Mucosa of descending colon (tissue), 3 donors: ENCODE data around the gene SEZ6L. TPM values are rescaled to one million over a fixed set of nuclear protein-coding genes. Genes with fewer than 3 reads are reported as not detected.
"Not testable (repeated sequence)": the region's sequence is repeated elsewhere in the genome, so short reads cannot be mapped to it uniquely, and the experiment has no call there.

Experiments
- ATAC-seq: fragments of 200-7000 bp; cut with Tn5 transposase; one replicate; pipeline ENCODE4 v1.9.1; 2020; ENCODE audit warnings: mild to moderate bottlenecking, moderate library complexity
- DNase-seq, 3 donors: peaks; one replicate each; pipeline ENCODE4 v3.0.0-alpha.2; 2020
- H3K36me3 ChIP-seq: fragments of 200-600 bp; one replicate; pipeline ENCODE4 v1.8.0; 2021; ENCODE audit warnings: low read depth, mild to moderate bottlenecking
- H3K4me1 ChIP-seq: fragments of 200-600 bp; one replicate; pipeline ENCODE4 v1.8.0; 2021; ENCODE audit warnings: low read depth, mild to moderate bottlenecking
- H3K4me3 ChIP-seq: fragments of 200-600 bp; one replicate; pipeline ENCODE4 v1.8.0; 2021; ENCODE audit warnings: mild to moderate bottlenecking
- H3K9me3 ChIP-seq: fragments of 200-600 bp; one replicate; pipeline ENCODE4 v1.8.0; 2021; ENCODE audit warnings: mild to moderate bottlenecking
- CTCF ChIP-seq: fragments of 200-600 bp; IDR thresholded peaks from one replicate; pipeline ENCODE4 v1.8.0; 2022; ENCODE audit warnings: antibody characterized with exemption, mild to moderate bottlenecking
- intact Hi-C, 2 donors: fragments of 100-400 bp; cut with DNase I in 1 of 2; cut with micrococcal nuclease in 1 of 2; formaldehyde crosslinking; loops; one replicate each; pipeline versions ENCODE4 v1.11.0 to v1.11.1; 2022; cut with DNase I, micrococcal nuclease
- total RNA-seq, 3 donors: library from RNA; stranded (reverse); fragmentation: NEBNext Ultra II Directional in 2 of 3; extraction: Animal tissue kit (Norgen Biotek cat#: 25700) in 2 of 3; gene quantifications; one replicate each; pipeline versions ENCODE4 v1.2.1 to v1.2.4, GENCODE V29; 2021 to 2023
- donor health status: DM: no; HTN: no; CAD: no; lungs with moderate emphysema.
- donor health status: DM: no; HTN: no; CAD: no.
- donor health status: DM: no; HTN: yes; CAD: no.

The SEZ6L gene
- total RNA-seq, 3 donors from 2014 or later = 0.09 to 2.0 TPM; not detected in 1

DNA sequence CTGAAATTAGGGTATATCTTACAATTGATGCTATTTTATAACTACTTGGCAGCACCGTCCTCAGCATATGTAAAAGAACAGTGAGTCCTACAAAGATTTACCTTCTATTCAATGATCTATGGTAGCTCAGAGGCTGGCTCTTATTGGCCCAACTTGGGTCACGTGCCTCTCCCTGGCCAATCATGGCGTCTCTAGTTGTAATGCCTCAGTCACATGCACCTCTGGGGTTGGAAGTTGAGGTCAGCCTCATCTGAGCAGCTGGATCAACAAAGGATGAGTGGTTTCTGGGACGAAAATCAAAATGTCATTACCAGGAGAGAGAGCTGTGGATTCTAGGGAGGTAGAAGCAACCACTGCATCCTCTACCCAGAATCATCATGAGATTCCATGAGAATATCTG lies 236.9 kb downstream of the SEZ6L start:
- Histone ChIP-seq H3K36me3 (no peaks in the 10 kb centered on the region), H3K4me3 (no peak overlapping the region), H3K9me3 (no peaks in the 10 kb centered on the region), H3K4me1 (no peaks in the 10 kb centered on the region)
- ATAC-seq = no peak
- intact Hi-C loops = no loop called here
- no peak for DNase-seq
- TF ChIP-seq CTCF = no peak

- intact Hi-C loops, DNase-seq, H3K9me3 ChIP-seq, ATAC-seq, H3K4me1 ChIP-seq, H3K36me3 ChIP-seq, H3K4me3 ChIP-seq: not testable (repeated sequence)
These were observed 239.4 kb downstream of the SEZ6L start for GRCh38 chr22:26408562-26409220.

DNA sequence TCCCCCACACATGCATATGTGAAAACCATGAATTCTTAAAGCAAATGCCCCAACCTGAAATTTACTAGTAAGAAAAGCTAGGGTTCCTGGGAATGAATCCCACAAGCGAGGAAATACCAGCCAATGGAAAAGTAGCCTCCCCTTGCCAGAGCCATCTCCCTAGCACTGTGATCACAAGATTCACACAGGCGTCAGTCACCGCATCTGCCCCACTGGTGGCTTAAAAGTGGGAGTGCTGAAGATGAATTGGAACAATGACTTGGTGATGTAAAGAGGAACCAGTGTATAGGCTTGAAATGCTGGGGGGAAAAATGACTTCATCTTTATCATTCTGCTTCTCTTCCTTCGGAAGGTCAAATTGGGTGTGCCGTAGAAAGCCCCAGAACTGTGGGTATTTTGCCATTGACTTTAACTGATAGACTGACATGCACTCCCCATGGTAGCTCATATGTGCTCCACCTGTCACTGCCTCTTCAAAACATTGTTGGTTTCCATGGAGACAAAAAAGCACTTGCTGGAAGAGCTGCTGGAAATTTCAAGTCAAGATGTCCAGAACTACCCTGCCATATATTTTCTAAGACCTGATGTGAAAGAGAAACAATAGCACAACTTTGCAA lies 240.6 kb downstream of the SEZ6L start:
- H3K36me3 ChIP-seq = no peaks in the 10 kb centered on the region
- H3K4me3 ChIP-seq = no peak overlapping the region
- H3K4me1 ChIP-seq = no peaks in the 10 kb centered on the region
- intact Hi-C loops = no loop called here
- ATAC-seq = no peak
- no peaks in the 10 kb centered on the region for H3K9me3 ChIP-seq
- DNase-seq = no peak
- TF ChIP-seq CTCF = no peak

DNA sequence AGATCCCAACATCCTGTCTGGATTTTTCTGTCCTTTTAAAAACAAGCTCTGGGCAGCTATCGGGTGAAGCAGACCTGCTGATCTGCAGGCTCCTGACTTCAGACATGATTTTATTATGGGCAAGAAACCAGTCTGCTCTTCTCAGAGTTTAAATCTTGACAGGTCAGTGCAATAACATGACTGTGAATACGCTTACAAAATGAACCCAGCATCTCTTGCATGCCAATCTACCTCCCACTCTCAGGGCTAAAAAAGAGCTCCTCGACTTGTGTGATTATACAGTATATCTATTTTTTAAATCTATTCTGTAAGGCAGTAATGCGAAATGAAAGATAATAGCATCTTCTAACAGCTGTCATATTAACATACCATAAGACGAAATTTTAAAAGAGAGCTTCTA lies 241.1 kb downstream of the SEZ6L start:
- no peaks in the 10 kb centered on the region for H3K9me3 ChIP-seq
- intact Hi-C loops = no loop called here
- no peak for ATAC-seq
- TF ChIP-seq CTCF = no peak
- H3K4me3 ChIP-seq = no peak overlapping the region
- H3K4me1 ChIP-seq = no peaks in the 10 kb centered on the region
- H3K36me3 ChIP-seq = no peaks in the 10 kb centered on the region
- no peak for DNase-seq

- no peak for TF ChIP-seq CTCF
- no peaks in the 10 kb centered on the region for H3K36me3 ChIP-seq
- intact Hi-C loops = no loop called here
- no peaks in the 10 kb centered on the region for H3K4me1 ChIP-seq
- DNase-seq (no peak), ATAC-seq (no peak)
- no peak overlapping the region for H3K4me3 ChIP-seq
- H3K9me3 ChIP-seq = no peaks in the 10 kb centered on the region
These were observed 245.1 kb downstream of the SEZ6L start for GRCh38 chr22:26414347-26414746.

DNA sequence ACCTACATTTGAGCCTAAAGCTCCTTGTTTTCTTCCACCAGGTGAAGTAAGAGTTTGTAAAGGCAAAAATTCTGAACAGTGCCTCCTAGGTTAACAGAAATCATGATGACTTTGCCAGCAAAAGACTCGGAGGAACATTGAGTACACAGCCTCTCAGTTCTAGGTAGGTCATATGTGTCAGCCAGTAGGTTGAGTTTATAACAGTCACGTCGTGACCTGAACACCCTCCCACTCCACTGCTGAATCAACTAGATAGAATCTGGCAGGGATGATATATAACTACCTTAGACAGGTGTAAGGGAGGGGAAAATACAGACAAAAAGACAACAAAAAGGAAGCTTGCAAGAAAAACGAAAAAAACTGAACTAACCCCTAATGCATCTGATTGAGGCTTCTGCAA lies 247.0 kb downstream of the SEZ6L start:
- no peak for TF ChIP-seq CTCF
- ATAC-seq = no peak
- intact Hi-C loops = no loop called here
- H3K4me3 ChIP-seq = no peak overlapping the region
- H3K4me1 ChIP-seq = no peaks in the 10 kb centered on the region
- no peaks in the 10 kb centered on the region for H3K36me3 ChIP-seq
- no peak for DNase-seq
- no peaks in the 10 kb centered on the region for H3K9me3 ChIP-seq
